Measurements from ENCODE around the gene FRMPD2.

GRCh38 chr10:48184224-48184623 lies 90.3 kb downstream of the FRMPD2 start:
- TF ChIP-seq CTCF (IDR thresholded peaks at IDR 0.05), result no peak
- TF ChIP-seq POLR2A (IDR thresholded peaks at IDR 0.05), result no peak
